H1 (cell line): ENCODE results near the gene ELAVL2. TPM values are rescaled to one million over a fixed set of nuclear protein-coding genes. Genes with fewer than 3 reads are reported as not detected.

Source experiments
- CTCF ChIA-PET: fragments of 300-600 bp; sonication (Branson Sonifier 250); formaldehyde crosslinking; loops from one replicate; lab custom pipeline; 2021; ENCODE audit not compliant: partially characterized antibody; lab: Charles Lee
- POLR2A ChIA-PET: fragments of 300-600 bp; sonication (Branson Sonifier 250); formaldehyde crosslinking; loops from one replicate; lab custom pipeline; 2021; ENCODE audit warnings: inconsistent platforms; ENCODE audit not compliant: partially characterized antibody; lab: Charles Lee
- DNase-seq, 2 experiments: peaks; one replicate each; pipeline versions ENCODE4 v3.0.0 to v3.0.0-alpha.2; 2010 to 2022; ENCODE audit warnings: low spot score in 2 of 2, low read depth in 1 of 2, mixed read lengths in 1 of 2
- FAIRE-seq: peaks from 2 replicates; lab custom pipeline; 2011; peaks lifted over from hg19 to GRCh38; lab: Jason Lieb, UNC
- H2AFZ ChIP-seq: 2 replicates; pipeline ENCODE4 v1.8.1; 2012; ENCODE audit warnings: low read length, inconsistent platforms
- H2AK5ac ChIP-seq: 2 replicates; pipeline ENCODE4 v1.6.1; 2013; ENCODE audit warnings: low read depth, low read length
- H2BK120ac ChIP-seq: replicated peaks from 2 replicates; pipeline ENCODE3; 2013; ENCODE audit warnings: low read depth, low read length, inconsistent platforms
- H2BK12ac ChIP-seq: 2 replicates; pipeline ENCODE4 v1.6.1; 2013; ENCODE audit warnings: low read depth, low read length
- H2BK15ac ChIP-seq: 2 replicates; pipeline ENCODE4 v1.6.1; 2013; ENCODE audit warnings: low read length
- H2BK20ac ChIP-seq: 2 replicates; pipeline ENCODE4 v1.6.1; 2013; ENCODE audit warnings: low read length
- H2BK5ac ChIP-seq: 2 replicates; pipeline ENCODE4 v1.6.1; 2013; ENCODE audit warnings: low read depth, low read length
- H3K14ac ChIP-seq: 2 replicates; pipeline ENCODE4 v1.6.1; 2013; ENCODE audit warnings: inconsistent platforms; ENCODE audit not compliant: insufficient read length
- H3K18ac ChIP-seq: 2 replicates; pipeline ENCODE4 v1.6.1; 2013; ENCODE audit warnings: low read length; ENCODE audit errors: extremely low read depth
- H3K23ac ChIP-seq: 2 replicates; pipeline ENCODE4 v1.6.1; 2013; ENCODE audit warnings: inconsistent platforms; ENCODE audit not compliant: insufficient read length
- H3K23me2 ChIP-seq: 2 replicates; pipeline ENCODE4 v1.6.1; 2013; ENCODE audit warnings: low read depth, low read length
- H3K27ac ChIP-seq: 2 replicates; pipeline ENCODE4 v1.6.1; 2011; ENCODE audit warnings: low read depth, low read length, inconsistent platforms
- H3K27me3 ChIP-seq, 4 experiments: replicated peaks in 1 of 4; 1 replicate in 1 of 4; 2 replicates in 3 of 4; pipeline versions ENCODE4 v1.6.1 to v1.8.1; 2011 to 2013; ENCODE audit warnings: low read length in 3 of 4, mild to moderate bottlenecking in 3 of 4, inconsistent platforms in 2 of 4, mixed read lengths in 2 of 4, moderate library complexity in 1 of 4; ENCODE audit not compliant: control insufficient read depth in 3 of 4, insufficient read depth in 3 of 4; ENCODE audit errors: extremely low read depth in 1 of 4
- H3K36me3 ChIP-seq, 4 experiments: 2 replicates each; pipeline versions ENCODE4 v1.6.1 to v1.8.1; 2011 to 2013; ENCODE audit warnings: mild to moderate bottlenecking in 4 of 4, low read length in 3 of 4, moderate library complexity in 2 of 4, control low read depth in 1 of 4, inconsistent platforms in 1 of 4; ENCODE audit not compliant: insufficient read depth in 4 of 4, control insufficient read depth in 2 of 4
- H3K4ac ChIP-seq: replicated peaks from 2 replicates; pipeline ENCODE3; 2013; ENCODE audit warnings: low read length, low read depth, mixed read lengths, inconsistent platforms; ENCODE audit not compliant: insufficient read length
- H3K4me1 ChIP-seq, 4 experiments: replicated peaks in 1 of 4; 1 replicate in 1 of 4; 2 replicates in 3 of 4; pipeline versions ENCODE4 v1.6.1 to v1.8.1; 2011 to 2013; ENCODE audit warnings: low read length in 3 of 4, inconsistent platforms in 2 of 4, mixed read lengths in 1 of 4; ENCODE audit not compliant: insufficient read depth in 4 of 4, control insufficient read depth in 3 of 4
- H3K4me2 ChIP-seq, 2 experiments: 2 replicates each; pipeline versions ENCODE4 v1.6.1 to v1.8.1; 2011 to 2013; ENCODE audit warnings: low read depth in 2 of 2, low read length in 2 of 2, control low read depth in 1 of 2, inconsistent platforms in 1 of 2, mild to moderate bottlenecking in 1 of 2; ENCODE audit not compliant: insufficient read depth in 1 of 2
- H3K4me3 ChIP-seq, 4 experiments: fragments of 200-600, 300-600 bp in 1 of 4; sonication (generic), shearing (Covaris generic), sonication (Bioruptor Twin) in 1 of 4; 2 replicates each; pipeline versions ENCODE4 v1.5.1 to v1.8.1; 2011 to 2016; ENCODE audit warnings: low read length in 4 of 4, low read depth in 3 of 4, control low read depth in 2 of 4, inconsistent platforms in 2 of 4, mild to moderate bottlenecking in 2 of 4, mixed read lengths in 1 of 4, moderate library complexity in 1 of 4; ENCODE audit not compliant: insufficient read depth in 2 of 4; ENCODE audit errors: extremely low read depth in 1 of 4
- H3K56ac ChIP-seq: replicated peaks from 2 replicates; pipeline ENCODE3; 2013; ENCODE audit warnings: low read depth, mild to moderate bottlenecking, mixed read lengths, low read length, inconsistent platforms; ENCODE audit not compliant: insufficient read length
- H3K79me1 ChIP-seq: 2 replicates; pipeline ENCODE4 v1.6.1; 2013; ENCODE audit warnings: low read depth, low read length, control low read depth
- H3K79me2 ChIP-seq, 2 experiments: 2 replicates each; pipeline versions ENCODE4 v1.6.1 to v1.8.1; 2012 to 2013; ENCODE audit warnings: low read length in 2 of 2, mild to moderate bottlenecking in 2 of 2, inconsistent platforms in 1 of 2; ENCODE audit not compliant: insufficient read depth in 2 of 2, control insufficient read depth in 1 of 2
- H3K9ac ChIP-seq, 4 experiments: replicated peaks in 1 of 4; 1 replicate in 1 of 4; 2 replicates in 3 of 4; pipeline versions ENCODE4 v1.6.1 to v1.8.1; 2011 to 2013; ENCODE audit warnings: low read depth in 3 of 4, low read length in 3 of 4, control low read depth in 2 of 4, mild to moderate bottlenecking in 2 of 4, moderate library complexity in 2 of 4, inconsistent platforms in 1 of 4; ENCODE audit errors: extremely low read depth in 1 of 4
- H3K9me3 ChIP-seq, 2 experiments: 2 replicates each; pipeline versions ENCODE4 v1.6.1 to v1.8.1; 2012 to 2013; ENCODE audit warnings: mild to moderate bottlenecking in 2 of 2, moderate library complexity in 2 of 2, control low read depth in 1 of 2, inconsistent platforms in 1 of 2, low read depth in 1 of 2, low read length in 1 of 2, mixed read lengths in 1 of 2; ENCODE audit not compliant: insufficient read depth in 2 of 2
- H4K20me1 ChIP-seq, 2 experiments: replicated peaks in 1 of 2; 2 replicates each; pipeline versions ENCODE3 to v1.8.1; 2011 to 2013; ENCODE audit warnings: inconsistent platforms in 2 of 2, low read length in 2 of 2, mild to moderate bottlenecking in 1 of 2; ENCODE audit not compliant: insufficient read depth in 2 of 2, control insufficient read depth in 1 of 2
- H4K5ac ChIP-seq: 2 replicates; pipeline ENCODE4 v1.6.1; 2013; ENCODE audit warnings: low read length, low read depth, mixed read lengths, inconsistent platforms; ENCODE audit not compliant: insufficient read length
- H4K8ac ChIP-seq: 2 replicates; pipeline ENCODE4 v1.8.0; 2013; ENCODE audit warnings: mild to moderate bottlenecking, moderate library complexity, low read length, inconsistent platforms; ENCODE audit not compliant: insufficient read depth; ENCODE audit errors: extremely low read depth
- H4K91ac ChIP-seq: replicated peaks from 2 replicates; pipeline ENCODE3; 2013; ENCODE audit warnings: low read length, mixed read lengths, inconsistent platforms; ENCODE audit not compliant: insufficient read length
- EZH2 ChIP-seq: fragments of 200-600 bp; sonication (generic); IDR thresholded peaks from 2 replicates; pipeline ENCODE4 v1.7.1; 2012; ENCODE audit warnings: low read depth, mild to moderate bottlenecking, moderate library complexity, low read length, inconsistent platforms; ENCODE audit not compliant: severe bottlenecking
- WGBS, 2 experiments: shearing (Covaris generic) in 1 of 2; methylation state at CpG; one replicate each; pipeline versions ENCODE4 v1.1.6 to v1.1.7; 2013 to 2015; ENCODE audit warnings: low lambda C conversion rate in 2 of 2, mixed read lengths in 2 of 2, inconsistent platforms in 1 of 2, low coverage in 1 of 2, missing lambda C conversion rate in 1 of 2; ENCODE audit not compliant: insufficient replicate concordance in 2 of 2, insufficient coverage in 1 of 2, insufficient read length in 1 of 2; ENCODE audit errors: extremely low coverage in 1 of 2, missing lambda C conversion rate in 1 of 2; 5-methylcytosine and 5-hydroxymethylcytosine counted together
- polyA plus RNA-seq, 7 experiments: library from polyadenylated mRNA; depleted of rRNA in 3 of 7; stranded (reverse) in 5 of 7; unstranded in 2 of 7; fragments of >200 nt in 5 of 7; fragments of 200-250 nt in 2 of 7; gene quantifications; 1 replicate in 5 of 7; 2 replicates in 1 of 7; 4 replicates in 1 of 7; pipeline versions ENCODE4 v1.2.1 to v1.2.3, GENCODE V29; 2011 to 2013; ENCODE audit warnings: missing spikeins in 2 of 7, mixed read lengths in 2 of 7
- total RNA-seq: library from RNA; stranded (reverse); fragmentation: NEBNext Ultra II Directional; extraction: Animal tissue kit (Norgen Biotek cat#: 25700); gene quantifications from 2 replicates; pipeline ENCODE4 v1.2.1, GENCODE V29; 2021

The ELAVL2 gene
- total and polyA plus RNA-seq, 2 of the 8 experiments (the other 6 are each of a cell fraction or from before 2014, with no cell fraction given): 4.9 to 21.9 TPM

DNA sequence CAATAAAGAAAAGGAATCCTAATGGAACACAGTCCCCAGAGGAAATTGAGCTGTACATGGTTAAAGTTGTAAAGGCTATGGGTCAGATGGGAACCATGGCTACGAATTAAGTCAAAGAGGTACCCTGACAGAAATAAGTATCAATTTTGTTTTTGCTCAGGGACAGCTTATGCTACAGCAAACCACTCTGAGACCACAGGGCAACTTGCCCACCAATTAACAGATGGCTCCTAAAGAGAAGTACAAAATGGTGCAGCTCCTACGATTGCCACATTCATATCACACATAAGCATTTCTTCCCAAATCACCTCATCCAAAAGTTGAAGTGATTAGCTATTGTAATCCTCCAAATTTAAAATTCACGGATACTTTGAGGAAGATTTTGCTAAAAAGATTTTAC lies 83.0 kb downstream of the ELAVL2 start:
- FAIRE-seq (no peak), DNase-seq (no peak)
- 91% methylated on average over 3 of the region's 3 CpGs; no CpG with 5 or more reads in 1 of the 2 experiments for WGBS, 2 experiments
- H2BK15ac ChIP-seq: no peak overlapping the region
- no peak overlapping the region for H3K56ac ChIP-seq
- H2AK5ac ChIP-seq: no peak overlapping the region
- H2AFZ ChIP-seq: no peak overlapping the region
- no peak overlapping the region for H2BK12ac ChIP-seq
- H3K27me3 ChIP-seq: no peaks in the 10 kb centered on the region
- no peaks in the 10 kb centered on the region for H3K36me3 ChIP-seq
- H3K4me2 ChIP-seq: no peak overlapping the region
- H2BK20ac ChIP-seq: no peak overlapping the region
- H3K18ac ChIP-seq: no peak overlapping the region
- no peak for TF ChIP-seq EZH2
- no peak overlapping the region for H2BK120ac ChIP-seq
- H3K4me3 ChIP-seq: no peak overlapping the region
- H3K9me3 ChIP-seq: no peaks in the 10 kb centered on the region
- ChIA-PET POLR2A (no interaction called here), CTCF (interaction anchor here (1.1 kb wide), 1 partner anchor 41 kb away, joined by 4 read pairs; no protein-coding TSS in a partner anchor)
- peaks cover 0 to 91% of the 10 kb centered on the region in 2 experiments; a peak in 3 of 4 replicates for H3K79me2 ChIP-seq
- H3K14ac ChIP-seq: no peak overlapping the region
- no peak overlapping the region for H3K4ac ChIP-seq
- H3K9ac ChIP-seq: no peak overlapping the region
- H2BK5ac ChIP-seq: no peak overlapping the region
- H3K79me1 ChIP-seq: no peaks in the 10 kb centered on the region; the same call in 1 of the 2 replicates
- H4K20me1 ChIP-seq: no peaks in the 10 kb centered on the region
- H3K27ac ChIP-seq: no peak overlapping the region
- no peak overlapping the region for H4K8ac ChIP-seq
- H3K23me2 ChIP-seq: no peaks in the 10 kb centered on the region; the same call in 1 of the 2 replicates
- no peak overlapping the region for H4K91ac ChIP-seq
- no peak overlapping the region for H3K23ac ChIP-seq
- no peak overlapping the region for H4K5ac ChIP-seq
- peaks cover 9 to 32% (median 16%) of the 10 kb centered on the region in 4 experiments; a peak in 6 of 7 replicates for H3K4me1 ChIP-seq
